ENCODE data around the gene COL18A1. TPM values are rescaled to one million over a fixed set of nuclear protein-coding genes. Genes with fewer than 3 reads are reported as not detected.
A peak's percentile ranks its signal among the peaks of the same experiment; 100 is the strongest.

COL18A1 gene
- total RNA-seq, 1 experiment from 2014 or later: 347 TPM

GRCh38 chr21:45506241-45506817 is 101.4 kb downstream of the COL18A1 start:
- DNase-seq (ENCODE audit: low read depth): no peak

- no peak for DNase-seq (ENCODE audit: low read depth)
Observed at GRCh38 chr21:45506836-45507522, 102.0 kb downstream of the COL18A1 start.

- no peak for DNase-seq (ENCODE audit: low read depth)
Observed at GRCh38 chr21:45507523-45507875, 102.5 kb downstream of the COL18A1 start.

GRCh38 chr21:45507888-45508508 is 103.0 kb downstream of the COL18A1 start:
- DNase-seq (ENCODE audit: low read depth): no peak

GRCh38 chr21:45508607-45509565 is 103.9 kb downstream of the COL18A1 start:
- peak; percentile 28 for DNase-seq (ENCODE audit: low read depth)

GRCh38 chr21:45509566-45510465 is 104.9 kb downstream of the COL18A1 start:
- DNase-seq (ENCODE audit: low read depth): no peak

GRCh38 chr21:45510466-45510955 is 105.5 kb downstream of the COL18A1 start:
- DNase-seq (ENCODE audit: low read depth): no peak

GRCh38 chr21:45511007-45511406 is 106.0 kb downstream of the COL18A1 start:
- DNase-seq (ENCODE audit: low read depth): no peak

GRCh38 chr21:45511661-45512431 is 106.9 kb downstream of the COL18A1 start:
- no peak for DNase-seq (ENCODE audit: low read depth)

- DNase-seq (ENCODE audit: low read depth): no peak
Observed at GRCh38 chr21:45512626-45513002, 107.6 kb downstream of the COL18A1 start.

- DNase-seq (ENCODE audit: low read depth): peak; percentile 42
Observed at GRCh38 chr21:45513003-45513717, 108.2 kb downstream of the COL18A1 start.

- DNase-seq (ENCODE audit: low read depth): no peak
Observed at GRCh38 chr21:45513741-45514310, 108.9 kb downstream of the COL18A1 start.

GRCh38 chr21:45514311-45515021 is 109.5 kb downstream of the COL18A1 start:
- no peak for DNase-seq (ENCODE audit: low read depth)

GRCh38 chr21:45515241-45516061 is 110.5 kb downstream of the COL18A1 start:
- no peak for DNase-seq (ENCODE audit: low read depth)

- DNase-seq (ENCODE audit: low read depth): no peak
Observed at GRCh38 chr21:45516071-45516670, 111.2 kb downstream of the COL18A1 start.

- DNase-seq (ENCODE audit: low read depth): no peak
Observed at GRCh38 chr21:45516671-45517151, 111.7 kb downstream of the COL18A1 start.
